NCI-H2196 (cell line): Measurements from ENCODE around the gene ZNF530.

Source experiments
- DNase-seq: peaks from one replicate; lab custom pipeline; 2025; ENCODE audit not compliant: unreplicated experiment; lab: John Stamatoyannopoulos, UW

ZNF530 gene

DNA sequence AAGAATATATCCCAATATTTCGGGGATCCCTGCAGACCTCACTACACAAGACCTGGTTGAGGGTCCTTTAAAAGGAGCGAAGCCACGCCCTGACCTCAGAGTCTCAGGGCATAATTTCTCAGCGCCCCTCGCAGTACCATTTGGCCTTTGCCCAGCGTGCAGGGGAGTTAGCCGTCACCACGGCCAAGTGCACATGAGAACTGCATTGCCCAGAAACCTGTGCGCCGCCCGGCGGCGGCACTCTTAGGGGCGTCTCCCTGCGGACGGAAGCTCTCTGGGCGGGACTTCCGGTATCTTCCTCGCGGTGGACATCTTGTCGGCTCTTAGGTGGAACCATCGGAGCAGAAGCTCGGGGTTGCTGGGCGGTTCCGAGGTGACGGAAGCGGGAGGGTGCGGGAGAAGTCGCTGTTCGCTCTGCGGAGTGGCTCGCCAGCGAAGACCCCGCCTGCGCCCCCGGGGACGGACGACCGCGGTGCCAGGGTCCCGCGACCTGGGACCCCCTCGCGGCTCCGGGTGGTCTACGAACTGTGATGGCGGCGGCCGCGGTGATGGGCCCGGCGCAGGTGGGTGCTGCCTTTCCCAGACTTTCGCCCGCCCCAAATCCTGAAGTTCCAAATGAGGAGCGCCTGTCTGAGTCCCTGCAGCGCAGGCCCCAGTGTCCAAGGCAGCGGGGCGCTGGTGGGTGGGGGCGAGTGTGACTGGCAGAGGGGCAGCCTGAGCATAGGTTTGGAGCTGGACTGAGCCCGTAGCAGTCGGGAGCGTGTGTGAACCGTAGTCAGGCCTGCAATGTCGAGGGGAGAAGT, 14.5 kb downstream of the ZNF530 start, which contains the start of gene ZNF134:
Gene ZNF134, plus strand, starts transcription at position 302 of the 803 bp plus-strand sequence. CDS start 5,227 bp downstream, outside the sequence.
- peak; percentile 92 for DNase-seq

GRCh38 chr19:57615346-57615745, 15.7 kb downstream of the ZNF530 start:
- DNase-seq, result no peak

GRCh38 chr19:57620673-57621348, 21.1 kb downstream of the ZNF530 start:
- DNase-seq, result no peak

DNA sequence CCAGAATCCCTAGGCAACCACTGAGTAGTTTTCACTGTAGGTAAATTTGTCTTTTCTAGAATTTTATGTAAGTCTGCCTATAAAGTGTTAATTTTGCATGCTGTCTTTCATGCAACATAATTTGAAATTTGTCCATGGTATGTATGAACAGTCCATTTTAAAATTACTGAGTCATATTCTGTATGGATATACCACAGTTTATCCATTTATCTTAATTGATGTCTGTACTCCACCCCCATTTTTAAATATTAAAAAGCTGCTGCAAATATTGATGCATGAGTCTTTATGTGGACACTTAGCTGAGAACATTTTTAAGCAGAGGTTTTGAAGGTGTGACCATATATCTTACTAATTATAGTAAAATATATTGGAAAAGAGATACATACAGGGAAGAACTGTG, 23.4 kb downstream of the ZNF530 start:
- no peak for DNase-seq

- DNase-seq, result peak; percentile 93
Measured at GRCh38 chr19:57632987-57633831, 33.5 kb downstream of the ZNF530 start, which contains the start of gene ZNF211. TSS of gene ZNF211 (plus strand) at chr19:57633168. CDS start at chr19:57633347, 179 bp downstream.

- no peak for DNase-seq
Measured at GRCh38 chr19:57633832-57634131, 34.1 kb downstream of the ZNF530 start.

GRCh38 chr19:57637379-57637778, 37.7 kb downstream of the ZNF530 start:
- no peak for DNase-seq

DNA sequence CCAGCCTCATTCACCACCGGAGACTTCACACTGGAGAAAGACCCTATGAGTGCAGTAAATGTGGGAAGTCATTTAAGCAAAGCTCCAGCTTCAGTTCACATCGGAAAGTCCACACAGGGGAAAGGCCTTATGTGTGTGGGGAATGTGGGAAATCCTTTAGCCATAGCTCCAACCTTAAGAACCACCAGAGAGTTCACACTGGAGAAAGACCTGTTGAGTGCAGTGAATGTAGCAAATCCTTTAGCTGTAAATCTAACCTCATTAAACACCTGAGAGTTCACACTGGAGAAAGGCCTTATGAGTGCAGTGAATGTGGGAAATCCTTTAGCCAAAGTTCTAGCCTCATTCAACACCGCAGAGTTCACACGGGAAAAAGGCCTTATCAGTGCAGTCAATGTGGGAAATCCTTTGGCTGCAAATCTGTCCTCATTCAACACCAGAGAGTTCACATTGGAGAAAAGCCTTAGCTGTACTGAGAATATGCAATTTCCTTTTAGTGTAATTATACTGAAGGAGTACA, 42.1 kb downstream of the ZNF530 start:
- no peak for DNase-seq

GRCh38 chr19:57642396-57643046, 42.8 kb downstream of the ZNF530 start:
- no peak for DNase-seq

GRCh38 chr19:57643734-57644133, 44.0 kb downstream of the ZNF530 start:
- DNase-seq, result no peak

- DNase-seq, result peak; percentile 32
Measured at GRCh38 chr19:57648331-57649003, 48.8 kb downstream of the ZNF530 start.

- no peak for DNase-seq
Measured at GRCh38 chr19:57651654-57651996, 51.9 kb downstream of the ZNF530 start.

DNA sequence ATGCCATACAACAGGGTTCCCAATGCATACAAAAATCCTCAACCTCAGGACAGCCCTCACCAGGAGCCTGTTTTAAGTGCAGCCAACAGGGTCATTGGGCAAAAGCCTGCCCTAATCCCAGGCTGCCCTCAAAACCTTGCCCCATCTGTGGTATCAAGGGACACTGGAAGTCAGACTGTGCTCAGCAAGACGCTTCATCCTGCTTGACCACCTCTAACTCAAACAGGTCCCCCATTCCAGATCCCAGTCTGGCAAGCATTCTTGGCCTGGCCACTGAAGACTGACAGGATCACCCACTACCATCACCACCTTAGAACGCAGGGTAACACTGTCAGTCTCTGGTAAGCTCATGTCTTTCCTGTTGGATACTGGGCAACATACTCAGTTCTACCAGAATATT, 54.0 kb downstream of the ZNF530 start:
- no peak for DNase-seq

DNA sequence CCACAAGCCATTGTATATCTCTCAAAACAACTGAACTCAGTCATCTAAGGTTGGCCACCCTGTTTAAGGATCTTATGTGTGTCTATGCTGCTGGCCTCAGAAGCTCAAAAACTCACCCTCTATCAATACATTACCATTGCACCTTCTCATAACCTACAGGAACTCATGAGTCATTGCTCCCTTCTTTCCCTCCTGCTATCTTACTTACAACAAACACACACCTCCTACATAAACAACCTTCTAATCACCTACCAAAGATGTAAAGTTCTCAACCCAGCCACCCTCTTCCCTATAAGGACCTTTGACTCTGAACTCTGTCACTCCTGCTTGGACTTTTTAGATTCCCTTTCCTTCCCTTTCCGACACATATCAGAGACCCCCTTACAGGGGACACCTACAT, 55.8 kb downstream of the ZNF530 start:
- DNase-seq, result no peak

- DNase-seq, result no peak
Measured at GRCh38 chr19:57656346-57656745, 56.7 kb downstream of the ZNF530 start.
